DND-41 (cell line): ENCODE measurements around the gene CTNND1.

Source experiments
- CTCF ChIP-seq: IDR thresholded peaks from 2 replicates; pipeline ENCODE4 v1.5.1; 2012; ENCODE audit warnings: borderline replicate concordance, low read length, moderate library complexity, mild to moderate bottlenecking; ENCODE audit not compliant: poor library complexity, severe bottlenecking; ENCODE audit errors: extremely low read depth
- EZH2 ChIP-seq: IDR thresholded peaks from 3 replicates; pipeline ENCODE4 v1.6.1; 2012; ENCODE audit warnings: borderline replicate concordance, low read depth, mild to moderate bottlenecking, moderate library complexity, low read length, inconsistent platforms; ENCODE audit not compliant: severe bottlenecking

DNA sequence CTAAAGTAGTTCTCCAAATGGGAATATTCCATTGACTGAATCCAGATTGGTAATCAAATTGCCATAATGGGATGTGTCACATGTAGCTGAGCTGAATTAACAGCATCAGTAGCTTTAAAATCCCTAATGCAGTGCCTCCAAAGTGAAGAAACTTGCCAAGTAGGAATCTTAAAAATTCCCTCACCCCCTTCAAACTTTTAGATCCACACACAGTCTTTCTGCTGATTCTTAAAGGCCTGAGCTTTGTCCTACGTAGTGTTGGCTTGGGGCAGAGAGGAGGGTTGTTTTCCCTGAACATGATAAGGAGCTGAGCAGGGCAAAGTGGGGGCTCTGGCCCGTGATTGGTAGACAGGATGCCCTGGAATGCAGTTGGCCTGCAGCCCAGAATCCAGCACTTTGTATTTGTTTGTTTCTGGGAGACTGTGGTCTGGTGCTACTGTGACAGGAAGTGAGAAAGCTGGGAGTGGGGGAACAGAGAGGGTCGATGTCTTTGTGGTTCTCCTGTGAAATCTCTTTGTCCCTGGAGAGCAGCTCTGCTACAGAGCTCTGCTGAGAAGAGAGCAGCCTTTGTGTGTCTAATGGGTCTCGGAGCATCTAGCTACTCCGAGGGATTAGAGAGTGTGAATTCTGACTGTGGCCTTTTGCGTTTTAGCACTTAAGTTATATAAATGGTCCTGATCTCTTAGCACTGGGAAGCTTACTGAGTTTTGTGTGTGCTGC, 16.9 kb downstream of the CTNND1 start:
- TF ChIP-seq CTCF (no peak), EZH2 (no peak)
